DOHH2 (cell line): ENCODE results near the gene INPP4B.

ENCODE experiments used
- H3F3A ChIP-seq: fragments of 200-600 bp; sonication (generic), shearing (Covaris generic); 2 replicates; pipeline ENCODE4 v1.6.0; 2016; ENCODE audit warnings: antibody characterized with exemption, mild to moderate bottlenecking; ENCODE audit not compliant: control insufficient read depth, insufficient read depth
- H3K27ac ChIP-seq: fragments of 200-600 bp; sonication (generic); 2 replicates; pipeline ENCODE4 v1.5.1; 2014; ENCODE audit warnings: low read depth, mild to moderate bottlenecking, low read length, moderate library complexity
- H3K27me3 ChIP-seq: fragments of 200-600 bp; sonication (generic); 2 replicates; pipeline ENCODE4 v1.6.1; 2014; ENCODE audit warnings: mild to moderate bottlenecking, low read length, mixed read lengths; ENCODE audit not compliant: control insufficient read depth
- H3K36me3 ChIP-seq: fragments of 200-600 bp; sonication (generic); 2 replicates; pipeline ENCODE4 v1.6.1; 2014; ENCODE audit warnings: mild to moderate bottlenecking, low read length, moderate library complexity, mixed read lengths; ENCODE audit not compliant: control insufficient read depth
- H3K4me1 ChIP-seq: fragments of 200-600 bp; sonication (generic); 2 replicates; pipeline ENCODE4 v1.6.1; 2014; ENCODE audit warnings: mild to moderate bottlenecking, low read length, mixed read lengths; ENCODE audit not compliant: control insufficient read depth
- H3K4me2 ChIP-seq: fragments of 200-600 bp; sonication (generic); 2 replicates; pipeline ENCODE4 v1.6.0; 2014; ENCODE audit warnings: mild to moderate bottlenecking, low read length, moderate library complexity
- H3K4me3 ChIP-seq: fragments of 200-600 bp; sonication (generic); 2 replicates; pipeline ENCODE4 v1.5.1; 2014; ENCODE audit warnings: mild to moderate bottlenecking, low read length, mixed read lengths
- H3K79me2 ChIP-seq: fragments of 200-600 bp; sonication (generic); 2 replicates; pipeline ENCODE4 v1.6.1; 2014; ENCODE audit warnings: mild to moderate bottlenecking, low read length, mixed read lengths; ENCODE audit not compliant: control insufficient read depth
- H3K9me2 ChIP-seq: fragments of 200-600 bp; sonication (generic); replicated peaks from 2 replicates; pipeline ENCODE4 v1.6.1; 2014; ENCODE audit warnings: mild to moderate bottlenecking, low read length, mixed read lengths; ENCODE audit not compliant: control insufficient read depth
- H3K9me3 ChIP-seq: fragments of 200-600 bp; sonication (generic); 2 replicates; pipeline ENCODE4 v1.6.1; 2014; ENCODE audit warnings: antibody characterized with exemption, low read length, mixed read lengths; ENCODE audit not compliant: control insufficient read depth, insufficient read depth
- H4K20me1 ChIP-seq: fragments of 200-600 bp; sonication (generic); 2 replicates; pipeline ENCODE4 v1.6.0; 2014; ENCODE audit warnings: low read depth, mild to moderate bottlenecking, antibody characterized with exemption, low read length, moderate library complexity; ENCODE audit not compliant: control insufficient read depth, insufficient read depth
- CTCF ChIP-seq: fragments of 200-600 bp; sonication (generic); IDR thresholded peaks from one replicate; pipeline ENCODE4 v1.5.1; 2014; ENCODE audit warnings: antibody characterized with exemption, mild to moderate bottlenecking, low read depth, low read length; ENCODE audit not compliant: poor library complexity, severe bottlenecking
- EZH2phosphoT487 ChIP-seq: fragments of 200-600 bp; sonication (generic); IDR thresholded peaks from 2 replicates; pipeline ENCODE4 v1.6.1; 2017; ENCODE audit warnings: borderline replicate concordance, mild to moderate bottlenecking, antibody characterized with exemption, low read length, moderate library complexity, mixed read lengths

INPP4B gene

GRCh38 chr4:142832022-142832421 lies 14.1 kb downstream of the INPP4B start:
- H3K27ac ChIP-seq: no peak overlapping the region
- H3K9me2 ChIP-seq: no peaks in the 10 kb centered on the region
- H3K79me2 ChIP-seq: no peaks in the 10 kb centered on the region
- no peak overlapping the region for H3K4me3 ChIP-seq
- H3K27me3 ChIP-seq: peaks cover 6% of the 10 kb centered on the region; the same call in 1 of the 2 replicates
- TF ChIP-seq EZH2phosphoT487 (no peak), CTCF (no peak)
- H3K4me1 ChIP-seq: no peaks in the 10 kb centered on the region
- H3F3A ChIP-seq: no peaks in the 10 kb centered on the region
- H4K20me1 ChIP-seq: no peaks in the 10 kb centered on the region
- H3K4me2 ChIP-seq: no peak overlapping the region
- H3K36me3 ChIP-seq: no peaks in the 10 kb centered on the region
- no peaks in the 10 kb centered on the region for H3K9me3 ChIP-seq

DNA sequence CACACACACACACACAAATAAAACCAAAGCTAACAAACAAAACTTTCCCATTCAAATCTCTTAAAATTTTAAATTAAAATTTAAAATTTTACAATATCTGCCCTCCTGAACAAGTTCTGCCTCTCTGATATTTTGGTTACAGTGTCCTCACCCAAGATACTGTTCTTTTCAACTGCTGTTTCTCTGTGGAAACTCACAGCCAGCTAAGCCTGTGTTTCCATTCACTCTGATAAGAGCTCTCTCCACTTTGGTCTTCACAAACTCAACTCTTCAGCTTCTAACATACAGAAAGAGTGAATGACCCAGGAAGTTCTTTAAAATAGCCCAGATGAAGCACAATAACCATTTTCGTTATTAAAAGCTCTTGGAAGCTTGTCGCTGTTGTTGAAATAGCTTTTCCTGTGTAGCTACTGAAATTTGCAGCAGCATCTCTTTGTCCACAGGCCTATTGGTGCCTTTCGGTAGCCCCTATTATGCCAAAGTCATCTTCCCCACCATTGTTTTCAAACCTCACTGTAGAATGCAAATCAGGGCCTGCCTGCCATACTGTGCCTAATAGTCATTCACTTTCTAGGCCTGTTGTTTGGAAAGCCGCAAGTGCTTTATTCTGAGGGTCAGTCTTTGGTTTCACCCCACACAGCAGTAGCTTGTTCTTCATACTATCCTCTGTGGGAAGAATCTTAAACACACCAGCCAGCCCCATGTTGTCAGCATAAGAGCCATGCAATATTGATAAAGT lies 19.4 kb downstream of the INPP4B start:
- Histone ChIP-seq H3K27me3 (no peaks in the 10 kb centered on the region; the same call in 1 of the 2 replicates), H3K4me3 (no peak overlapping the region), H3K4me2 (no peak overlapping the region), H3K4me1 (no peaks in the 10 kb centered on the region), H3K27ac (no peak overlapping the region), H3K79me2 (no peaks in the 10 kb centered on the region), H4K20me1 (no peaks in the 10 kb centered on the region), H3K9me2 (no peaks in the 10 kb centered on the region), H3K9me3 (no peaks in the 10 kb centered on the region), H3K36me3 (no peaks in the 10 kb centered on the region), H3F3A (no peaks in the 10 kb centered on the region)
- TF ChIP-seq EZH2phosphoT487 (no peak), CTCF (no peak)

DNA sequence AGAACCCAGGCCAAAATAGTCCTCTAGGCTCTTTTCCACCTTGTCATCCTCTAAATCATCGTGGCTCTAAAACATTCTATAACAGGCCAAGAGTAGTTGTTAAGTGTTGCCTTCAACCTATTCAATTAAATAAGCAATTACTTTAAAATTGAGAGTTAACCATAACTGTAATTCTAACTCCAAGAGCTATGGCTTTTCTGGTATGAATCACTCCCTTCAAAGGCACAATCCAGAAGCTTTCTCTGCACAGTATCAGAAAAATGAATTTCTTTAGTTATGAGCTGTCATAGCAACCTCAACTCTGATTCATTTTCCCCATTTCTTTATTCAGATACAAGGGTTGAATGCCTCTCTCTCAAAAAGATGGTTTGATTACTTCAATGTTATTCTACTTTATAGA lies 21.7 kb downstream of the INPP4B start:
- H3K4me2 ChIP-seq: no peak overlapping the region
- H3K27me3 ChIP-seq: no peaks in the 10 kb centered on the region
- no peak for TF ChIP-seq EZH2phosphoT487
- no peak for TF ChIP-seq CTCF
- no peaks in the 10 kb centered on the region for H3K79me2 ChIP-seq
- H3K4me3 ChIP-seq: no peak overlapping the region
- H3K9me2 ChIP-seq: no peaks in the 10 kb centered on the region
- no peaks in the 10 kb centered on the region for H3F3A ChIP-seq
- no peak overlapping the region for H3K27ac ChIP-seq
- no peaks in the 10 kb centered on the region for H3K9me3 ChIP-seq
- no peaks in the 10 kb centered on the region for H3K4me1 ChIP-seq
- no peaks in the 10 kb centered on the region for H4K20me1 ChIP-seq
- H3K36me3 ChIP-seq: no peaks in the 10 kb centered on the region
